CD14-positive monocyte (primary cell): ENCODE measurements around the gene HTD2. TPM values are rescaled to one million over a fixed set of nuclear protein-coding genes. Genes with fewer than 3 reads are reported as not detected.

ENCODE experiments used
- DNase-seq, 3 donors: peaks; one replicate each; pipeline ENCODE4 v3.0.0-alpha.2; 2011 to 2022
- H2AFZ ChIP-seq: 2 replicates; pipeline ENCODE4 v1.6.0; 2012; ENCODE audit warnings: mild to moderate bottlenecking, low read depth, low read length, inconsistent platforms; ENCODE audit not compliant: insufficient read depth, poor library complexity, severe bottlenecking
- H3K27ac ChIP-seq, 2 donors: 1 replicate in 1 of 2; 2 replicates in 1 of 2; pipeline ENCODE4 v1.5.1; 2012 to 2013; ENCODE audit warnings: low read length in 2 of 2, control low read depth in 1 of 2, inconsistent platforms in 1 of 2, low read depth in 1 of 2, mild to moderate bottlenecking in 1 of 2
- H3K27me3 ChIP-seq, 2 donors: one replicate each; pipeline versions ENCODE4 v1.6.0 to v1.6.1; 2011 to 2013; ENCODE audit warnings: low read length in 2 of 2; ENCODE audit not compliant: control insufficient read depth in 2 of 2, insufficient read depth in 2 of 2
- H3K36me3 ChIP-seq, 2 donors: replicated peaks in 1 of 2; 1 replicate in 1 of 2; 2 replicates in 1 of 2; pipeline versions ENCODE4 v1.5.1 to v1.6.1; 2012 to 2013; ENCODE audit warnings: low read length in 2 of 2, control low read depth in 1 of 2, inconsistent platforms in 1 of 2, mild to moderate bottlenecking in 1 of 2; ENCODE audit not compliant: insufficient read depth in 2 of 2, control insufficient read depth in 1 of 2
- H3K4me1 ChIP-seq, 2 donors: 1 replicate in 1 of 2; 2 replicates in 1 of 2; pipeline versions ENCODE4 v1.5.1 to v1.6.1; 2012 to 2013; ENCODE audit warnings: low read length in 2 of 2, control low read depth in 1 of 2, inconsistent platforms in 1 of 2, mild to moderate bottlenecking in 1 of 2, moderate library complexity in 1 of 2; ENCODE audit not compliant: insufficient read depth in 2 of 2, control insufficient read depth in 1 of 2
- H3K4me2 ChIP-seq: replicated peaks from 2 replicates; pipeline ENCODE3; 2012; ENCODE audit warnings: low read length, moderate library complexity, mild to moderate bottlenecking; ENCODE audit not compliant: poor library complexity, severe bottlenecking; ENCODE audit errors: extremely low read depth
- H3K4me3 ChIP-seq, 3 experiments: fragments of 200-600 bp in 1 of 3; sonication (generic) in 1 of 3; replicated peaks in 1 of 3; 1 replicate in 2 of 3; 2 replicates in 1 of 3; pipeline ENCODE4 v1.5.1; 2011 to 2013; ENCODE audit warnings: low read length in 3 of 3, mild to moderate bottlenecking in 3 of 3, control low read depth in 2 of 3, low read depth in 2 of 3, inconsistent platforms in 1 of 3, moderate library complexity in 1 of 3
- H3K79me2 ChIP-seq: 2 replicates; pipeline ENCODE4 v1.6.0; 2012; ENCODE audit warnings: mild to moderate bottlenecking, control low read depth, inconsistent platforms, low read length, moderate library complexity; ENCODE audit not compliant: insufficient read depth
- H3K9ac ChIP-seq: 2 replicates; pipeline ENCODE4 v1.6.0; 2017; ENCODE audit warnings: low read length, mild to moderate bottlenecking; ENCODE audit not compliant: insufficient read depth, poor library complexity, severe bottlenecking
- H3K9me3 ChIP-seq, 2 donors: replicated peaks in 1 of 2; 1 replicate in 1 of 2; 2 replicates in 1 of 2; pipeline versions ENCODE4 v1.5.1 to v1.6.1; 2012 to 2013; ENCODE audit warnings: low read length in 2 of 2, control low read depth in 1 of 2; ENCODE audit not compliant: control insufficient read depth in 1 of 2, insufficient read depth in 1 of 2
- H4K20me1 ChIP-seq: 2 replicates; pipeline ENCODE4 v1.6.0; 2012; ENCODE audit warnings: mild to moderate bottlenecking, low read length, control low read depth, moderate library complexity; ENCODE audit not compliant: insufficient read depth
- H3K27ac Mint-ChIP-seq, 7 donors: one replicate each; pipeline ENCODE4 v1.8.0; 2020; ENCODE audit warnings: mild to moderate bottlenecking in 7 of 7, mixed read lengths in 7 of 7, moderate library complexity in 6 of 7, inconsistent platforms in 2 of 7
- H3K27me3 Mint-ChIP-seq, 3 donors: one replicate each; pipeline ENCODE4 v1.8.0; 2021 to 2022; ENCODE audit warnings: low read depth in 3 of 3, mild to moderate bottlenecking in 3 of 3, mixed read lengths in 3 of 3, moderate library complexity in 3 of 3, inconsistent platforms in 1 of 3
- H3K36me3 Mint-ChIP-seq, 2 donors: one replicate each; pipeline ENCODE4 v1.8.0; 2020; ENCODE audit warnings: mixed read lengths in 2 of 2, inconsistent platforms in 1 of 2, mild to moderate bottlenecking in 1 of 2
- H3K4me1 Mint-ChIP-seq: one replicate; pipeline ENCODE4 v1.8.0; 2020; ENCODE audit warnings: mild to moderate bottlenecking, mixed read lengths
- H3K4me3 Mint-ChIP-seq, 2 donors: one replicate each; pipeline ENCODE4 v1.8.0; 2020; ENCODE audit warnings: mild to moderate bottlenecking in 2 of 2, mixed read lengths in 2 of 2, moderate library complexity in 1 of 2
- H3K9me3 Mint-ChIP-seq, 7 donors: one replicate each; pipeline ENCODE4 v1.8.0; 2020 to 2022; ENCODE audit warnings: mixed read lengths in 7 of 7, mild to moderate bottlenecking in 6 of 7, moderate library complexity in 6 of 7, inconsistent platforms in 2 of 7
- CTCF ChIP-seq: fragments of 200-600 bp; IDR thresholded peaks from one replicate; pipeline ENCODE4 v1.8.0; 2022; ENCODE audit warnings: antibody characterized with exemption, mild to moderate bottlenecking
- WGBS: methylation state at CpG from one replicate; pipeline ENCODE4 v1.1.5; 2013; ENCODE audit warnings: missing lambda C conversion rate; ENCODE audit not compliant: insufficient coverage; 5-methylcytosine and 5-hydroxymethylcytosine counted together
- intact Hi-C, 2 donors: fragments of 100-400 bp; cut with micrococcal nuclease; formaldehyde crosslinking; loops; one replicate each; pipeline versions ENCODE4 v1.15.0 to v1.15.1; 2023
- polyA plus RNA-seq, 3 donors: library from polyadenylated mRNA; depleted of rRNA in 1 of 3; unstranded in 2 of 3; stranded (reverse) in 1 of 3; fragments of 300-500 nt in 2 of 3; fragments of >200 nt in 1 of 3; fragmentation: Illumina TruSeq in 2 of 3; gene quantifications; 1 replicate in 2 of 3; 2 replicates in 1 of 3; pipeline ENCODE4 v1.2.3, GENCODE V29; 2012 to 2021

The HTD2 gene
- polyA plus RNA-seq, 3 donors = 4.5 to 17.3 (median 10.5) TPM

DNA sequence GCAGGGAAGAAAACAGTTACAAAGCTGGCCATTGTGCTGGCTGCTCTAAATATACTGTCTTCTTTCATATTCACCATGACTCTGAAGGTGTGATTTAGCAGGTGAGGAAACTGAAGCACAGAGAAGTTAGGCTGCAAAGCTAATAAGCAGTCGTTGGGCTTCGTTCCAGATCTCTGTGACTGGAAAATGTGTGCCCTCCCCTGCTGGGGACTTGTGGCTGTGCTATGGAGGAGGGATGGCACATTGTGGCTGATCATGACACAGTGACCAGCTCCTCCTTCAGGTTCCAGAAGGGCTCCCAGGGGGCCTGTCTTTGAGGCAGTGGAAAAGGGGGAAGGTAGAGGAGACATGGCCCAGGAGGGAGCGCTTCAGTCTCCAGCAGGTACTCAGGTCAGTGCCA, 45.6 kb downstream of the HTD2 start:
- WGBS = 26% methylated on average over 2 of the region's 3 CpGs

GRCh38 chr3:58352626-58353025, 46.3 kb downstream of the HTD2 start:
- Histone ChIP-seq H2AFZ (no peak overlapping the region), H3K4me1 (peaks cover 83 to 89% of the 10 kb centered on the region in 2 donors), H4K20me1 (peaks cover 67% of the 10 kb centered on the region), H3K4me2 (no peak overlapping the region), H3K27ac (no peak overlapping the region), H3K9me3 (no peaks in the 10 kb centered on the region), H3K4me3 (no peak overlapping the region), H3K9ac (no peak overlapping the region), H3K36me3 (peaks cover 0 to 5% of the 10 kb centered on the region in 2 donors), H3K79me2 (peaks cover 97% of the 10 kb centered on the region), H3K27me3 (no peaks in the 10 kb centered on the region)
- peaks cover 88% of the 10 kb centered on the region for H3K4me1 Mint-ChIP-seq
- no peak overlapping the region for H3K4me3 Mint-ChIP-seq
- H3K27ac Mint-ChIP-seq = peak overlapping the region; percentile 28 to 88 (median 53)
- no peak for TF ChIP-seq CTCF
- H3K9me3 Mint-ChIP-seq = no peaks in the 10 kb centered on the region
- 81% methylated on average over 5 of the region's 6 CpGs for whole genome bisulfite sequencing
- DNase-seq = no peak
- peaks cover 5 to 9% of the 10 kb centered on the region in 2 donors for H3K36me3 Mint-ChIP-seq
- no peaks in the 10 kb centered on the region for H3K27me3 Mint-ChIP-seq
- intact Hi-C loops = no loop called here

More for the DNA sequence above, 45.6 kb downstream of the HTD2 start:
- Histone ChIP-seq H3K4me1 (peaks cover 83 to 84% of the 10 kb centered on the region in 2 donors), H3K27me3 (no peaks in the 10 kb centered on the region), H3K36me3 (peaks cover 0 to 5% of the 10 kb centered on the region in 2 donors), H3K27ac (peak overlapping the region in 1 of 2 donors; percentile 32), H3K9me3 (no peaks in the 10 kb centered on the region), H3K4me3 (no peak overlapping the region), H3K79me2 (peaks cover 97% of the 10 kb centered on the region), H2AFZ (no peak overlapping the region), H3K4me2 (no peak overlapping the region), H3K9ac (no peak overlapping the region), H4K20me1 (peaks cover 65% of the 10 kb centered on the region)
- H3K9me3 Mint-ChIP-seq = no peaks in the 10 kb centered on the region
- no peak for TF ChIP-seq CTCF
- DNase-seq = no peak
- intact Hi-C loops = loop anchor here in 1 of 2 donors (2.0 kb wide), 1 partner anchor 15 kb away; no protein-coding TSS in a partner anchor
- peak overlapping the region; percentile 54 to 95 (median 80) for H3K27ac Mint-ChIP-seq
- peaks cover 87% of the 10 kb centered on the region for H3K4me1 Mint-ChIP-seq
- peak overlapping the region in 1 of 2 donors; percentile 13 for H3K4me3 Mint-ChIP-seq
- no peaks in the 10 kb centered on the region for H3K27me3 Mint-ChIP-seq
- peaks cover 7 to 9% of the 10 kb centered on the region in 2 donors for H3K36me3 Mint-ChIP-seq
